H1 (cell line): Measurements from ENCODE around the gene SLC2A1.
"Not testable (repeated sequence)": the region's sequence is repeated elsewhere in the genome, so short reads cannot be mapped to it uniquely, and the experiment has no call there.

Experiments
- CHD2 ChIP-seq: IDR thresholded peaks from 2 replicates; pipeline ENCODE4 v1.6.1; 2012; ENCODE audit warnings: low read length, improper control_type of control experiment
- CREB1 ChIP-seq: IDR thresholded peaks from 2 replicates; pipeline ENCODE4 v1.6.1; 2012; ENCODE audit warnings: inconsistent platforms
- CTCF ChIP-seq, 3 experiments: IDR thresholded peaks; 1 replicate in 2 of 3; 2 replicates in 1 of 3; pipeline versions ENCODE4 v1.5.1 to v1.6.1; 2011; ENCODE audit warnings: low read length in 3 of 3, mild to moderate bottlenecking in 3 of 3, inconsistent platforms in 2 of 3, low read depth in 1 of 3, moderate library complexity in 1 of 3; ENCODE audit not compliant: insufficient read depth in 1 of 3; ENCODE audit errors: control extremely low read depth in 1 of 3
- EZH2 ChIP-seq: fragments of 200-600 bp; sonication (generic); IDR thresholded peaks from 2 replicates; pipeline ENCODE4 v1.7.1; 2012; ENCODE audit warnings: low read depth, mild to moderate bottlenecking, moderate library complexity, low read length, inconsistent platforms; ENCODE audit not compliant: severe bottlenecking
- MAX ChIP-seq: IDR thresholded peaks from 2 replicates; pipeline ENCODE4 v1.6.1; 2012; ENCODE audit warnings: inconsistent platforms
- SIRT6 ChIP-seq: IDR thresholded peaks from one replicate; pipeline ENCODE4 v1.7.1; 2012; ENCODE audit warnings: low read length, inconsistent platforms
- SUZ12 ChIP-seq: fragments of 200-600 bp; sonication (generic); IDR thresholded peaks from 2 replicates; pipeline ENCODE4 v1.6.1; 2012; ENCODE audit warnings: mild to moderate bottlenecking, inconsistent platforms, low read length, moderate library complexity, mixed read lengths
- TBP ChIP-seq: IDR thresholded peaks from 2 replicates; pipeline ENCODE4 v1.6.1; 2011; ENCODE audit warnings: low read depth, low read length, improper control_type of control experiment

- not testable (repeated sequence) for TF ChIP-seq CTCF (IDR thresholded peaks at IDR 0.05; ENCODE audit: control extremely low read depth in 1 of 3, insufficient read depth in 1 of 3, low read depth in 1 of 3, low read length in 3 of 3); MAX; SUZ12; EZH2; CREB1; CHD2; TBP; SIRT6
Measured at GRCh38 chr1:42919651-42920050, 39.0 kb downstream of the SLC2A1 start.
